K562 treated with DMSO at 1 percent for 4 hours (cell line): ENCODE results near the gene MSL3. TPM values are rescaled to one million over a fixed set of nuclear protein-coding genes. Genes with fewer than 3 reads are reported as not detected.

Experiments used
- total RNA-seq: library from RNA; unstranded; fragments of 300-600 nt; gene quantifications from 2 replicates; pipeline ENCODE4 v1.2.3, GENCODE V29; 2022; ENCODE audit not compliant: insufficient read depth

MSL3 gene
- total RNA-seq: 14.3 and 14.7 TPM in 2 replicates

GRCh38 chrX:11757719-11758399 lies at the start of gene MSL3:
Gene MSL3 (plus strand): TSS chrX:11758237. CDS start chrX:11758264, 27 bp downstream.

Other genes with a start within 250 kb of the MSL3 start
- 19.8 and 19.9 TPM in 2 replicates for gene ARHGAP6, start 92.3 kb upstream of the MSL3 start, total RNA-seq